ENCODE results near the gene AURKAIP1. TPM values are rescaled to one million over a fixed set of nuclear protein-coding genes. Genes with fewer than 3 reads are reported as not detected.
A peak's percentile ranks its signal among the peaks of the same experiment; 100 is the strongest.

Gene AURKAIP1
- total RNA-seq, 1 experiment from 2014 or later: 196 TPM

DNA sequence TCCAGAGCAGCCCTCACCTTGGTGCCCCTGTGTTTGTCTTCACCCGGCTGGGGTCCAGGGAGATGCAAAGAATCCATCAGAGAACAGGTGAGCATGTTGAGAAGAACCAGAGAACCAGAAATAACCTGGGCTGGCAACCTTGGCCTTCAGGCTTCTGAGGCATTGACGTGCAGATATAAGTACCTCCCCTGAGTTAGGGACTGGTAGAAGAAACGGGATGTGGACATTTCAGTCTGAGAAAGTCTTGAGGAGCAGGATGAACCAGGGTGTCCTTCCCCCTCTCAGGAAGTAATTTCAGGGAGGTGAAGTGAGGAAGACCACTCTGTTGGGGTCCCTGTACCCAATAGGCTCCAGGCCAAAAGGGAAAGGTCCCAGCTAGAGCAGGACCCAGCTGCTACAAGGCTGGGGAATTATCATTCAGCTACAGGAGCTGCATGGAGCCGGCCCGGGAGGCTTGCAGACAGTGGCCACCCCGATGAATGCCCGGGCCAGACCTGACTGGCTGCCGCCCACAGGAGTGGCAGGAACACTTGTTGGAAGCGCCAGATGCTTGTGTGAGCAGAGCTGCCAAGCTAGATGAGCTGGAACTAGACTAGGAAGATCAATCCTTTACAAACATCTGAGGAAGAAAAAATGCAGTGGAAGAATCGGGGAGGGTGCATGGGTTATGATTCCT lies 1.7 kb upstream of the AURKAIP1 start:
- Histone ChIP-seq H3K56ac (ENCODE audit: insufficient read length, low read depth, low read length) (no peak overlapping the region), H3K4me2 (ENCODE audit: insufficient read depth, insufficient read length, low read length) (no peak overlapping the region), H4K20me1 (ENCODE audit: control insufficient read depth, insufficient read depth, insufficient read length) (no peaks in the 10 kb centered on the region), H3K4me1 (ENCODE audit: insufficient read depth, low read length) (no peaks in the 10 kb centered on the region; the same call in 1 of the 2 replicates), H2BK120ac (ENCODE audit: low read depth, low read length, poor library complexity, severe bottlenecking) (no peak overlapping the region), H4K8ac (replicated peaks; ENCODE audit: insufficient read length, low read depth, low read length) (no peak overlapping the region), H3K18ac (ENCODE audit: insufficient read length, low read depth, low read length) (no peak overlapping the region), H3K14ac (ENCODE audit: insufficient read depth, low read length) (no peak overlapping the region), H2AFZ (ENCODE audit: low read length) (no peak overlapping the region), H2AK5ac (ENCODE audit: insufficient read length, low read length) (no peak overlapping the region), H3K79me2 (ENCODE audit: insufficient read depth, low read length) (peaks cover 4% of the 10 kb centered on the region; the same call in 1 of the 2 replicates), H3T11ph (ENCODE audit: low read length) (no peak overlapping the region), H3K9ac (ENCODE audit: extremely low read depth, insufficient read length, low read length) (no peak overlapping the region), H3K79me1 (ENCODE audit: insufficient read depth, low read depth, low read length, poor library complexity, severe bottlenecking) (peaks cover 13% of the 10 kb centered on the region), H2BK12ac (ENCODE audit: insufficient read length, low read depth, low read length) (no peak overlapping the region), H3K27me3 (ENCODE audit: insufficient read depth, low read length) (no peaks in the 10 kb centered on the region), H3K23ac (ENCODE audit: insufficient read length, low read depth, low read length) (no peak overlapping the region), H3K27ac (ENCODE audit: insufficient read length, low read depth, low read length) (no peak overlapping the region), H2BK15ac (ENCODE audit: low read depth, low read length) (no peak overlapping the region), H3K4ac (ENCODE audit: low read depth, low read length) (no peak overlapping the region), H4K91ac (ENCODE audit: insufficient read length, low read depth, low read length) (no peak overlapping the region), H3K9me3 (ENCODE audit: control insufficient read depth, low read depth, low read length) (no peaks in the 10 kb centered on the region), H2BK20ac (ENCODE audit: low read depth, low read length, poor library complexity, severe bottlenecking) (no peak overlapping the region), H2BK5ac (ENCODE audit: insufficient read length, low read length) (no peak overlapping the region), H4K5ac (ENCODE audit: insufficient read length, low read depth, low read length) (peak overlapping the region; percentile 40), H3K23me2 (ENCODE audit: insufficient read length, low read depth, low read length, poor library complexity, severe bottlenecking) (peaks cover 7% of the 10 kb centered on the region)
- WGBS (ENCODE audit: extremely low coverage, insufficient read length, low lambda C conversion rate): no CpG with 5 or more reads among the region's 10 CpGs
- TF ChIP-seq, protein P1, sequence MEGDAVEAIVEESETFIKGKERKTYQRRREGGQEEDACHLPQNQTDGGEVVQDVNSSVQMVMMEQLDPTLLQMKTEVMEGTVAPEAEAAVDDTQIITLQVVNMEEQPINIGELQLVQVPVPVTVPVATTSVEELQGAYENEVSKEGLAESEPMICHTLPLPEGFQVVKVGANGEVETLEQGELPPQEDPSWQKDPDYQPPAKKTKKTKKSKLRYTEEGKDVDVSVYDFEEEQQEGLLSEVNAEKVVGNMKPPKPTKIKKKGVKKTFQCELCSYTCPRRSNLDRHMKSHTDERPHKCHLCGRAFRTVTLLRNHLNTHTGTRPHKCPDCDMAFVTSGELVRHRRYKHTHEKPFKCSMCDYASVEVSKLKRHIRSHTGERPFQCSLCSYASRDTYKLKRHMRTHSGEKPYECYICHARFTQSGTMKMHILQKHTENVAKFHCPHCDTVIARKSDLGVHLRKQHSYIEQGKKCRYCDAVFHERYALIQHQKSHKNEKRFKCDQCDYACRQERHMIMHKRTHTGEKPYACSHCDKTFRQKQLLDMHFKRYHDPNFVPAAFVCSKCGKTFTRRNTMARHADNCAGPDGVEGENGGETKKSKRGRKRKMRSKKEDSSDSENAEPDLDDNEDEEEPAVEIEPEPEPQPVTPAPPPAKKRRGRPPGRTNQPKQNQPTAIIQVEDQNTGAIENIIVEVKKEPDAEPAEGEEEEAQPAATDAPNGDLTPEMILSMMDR (conservative IDR thresholded peaks at IDR 0.05): no peak
- H3K27me3 Mint-ChIP-seq (ENCODE audit: low read depth): no peaks in the 10 kb centered on the region
- no peak for DNase-seq
- peaks cover 5 to 10% of the 10 kb centered on the region in 2 experiments for H3K4me1 Mint-ChIP-seq
- H3K27ac Mint-ChIP-seq: peak overlapping the region; percentile 68 to 89 (median 70); a peak in 3 of 7 replicates
- no peaks in the 10 kb centered on the region for H3K9me3 Mint-ChIP-seq
- peak overlapping the region; percentile 83 to 88 for H3K4me3 Mint-ChIP-seq
- peaks cover 6 to 20% (median 12%) of the 10 kb centered on the region in 3 experiments for H3K36me3 Mint-ChIP-seq (ENCODE audit: insufficient read depth in 1 of 3, low read depth in 3 of 3)

Measured in H9 (cell line).